ENCODE measurements around the gene PRKD1.

The PRKD1 gene

GRCh38 chr14:29759521-29760340 is 167.9 kb downstream of the PRKD1 start:
- no peak overlapping the region for H3K4me3 ChIP-seq (ENCODE audit: low read length in 2 of 2)
- no peak overlapping the region for H3K9ac ChIP-seq (ENCODE audit: low read length in 2 of 2)
- no peaks in the 10 kb centered on the region for H3K27me3 ChIP-seq (ENCODE audit: control insufficient read depth in 1 of 2, insufficient read depth in 2 of 2, low read length in 2 of 2)

GRCh38 chr14:29757711-29758233 is 169.9 kb downstream of the PRKD1 start:
- H3K27ac ChIP-seq (ENCODE audit: low read length) = no peak overlapping the region
- no peaks in the 10 kb centered on the region for H3K9me3 ChIP-seq (ENCODE audit: control insufficient read depth in 2 of 2, low read length in 2 of 2)
- no peaks in the 10 kb centered on the region for H3K36me3 ChIP-seq (ENCODE audit: control insufficient read depth in 2 of 2, insufficient read depth in 2 of 2, low read length in 2 of 2)
- no peaks in the 10 kb centered on the region for H3K27me3 ChIP-seq (ENCODE audit: control insufficient read depth in 1 of 2, insufficient read depth in 2 of 2, low read length in 2 of 2)
- no peak overlapping the region for H3K9ac ChIP-seq (ENCODE audit: low read length in 2 of 2)
- no peaks in the 10 kb centered on the region for H3K4me1 ChIP-seq (ENCODE audit: control insufficient read depth, insufficient read depth, low read length)
- no peak overlapping the region for H3K4me3 ChIP-seq (ENCODE audit: low read length in 2 of 2)

More at GRCh38 chr14:29759521-29760340, 167.9 kb downstream of the PRKD1 start:
- Histone ChIP-seq H3K27ac (ENCODE audit: low read length) (no peak overlapping the region), H3K36me3 (ENCODE audit: control insufficient read depth in 2 of 2, insufficient read depth in 2 of 2, low read length in 2 of 2) (no peaks in the 10 kb centered on the region), H3K4me1 (ENCODE audit: control insufficient read depth, insufficient read depth, low read length) (no peaks in the 10 kb centered on the region), H3K9me3 (ENCODE audit: control insufficient read depth in 2 of 2, low read length in 2 of 2) (no peaks in the 10 kb centered on the region)

GRCh38 chr14:29757188-29757680 is 170.4 kb downstream of the PRKD1 start:
- no peak overlapping the region for H3K4me3 ChIP-seq (ENCODE audit: low read length in 2 of 2)
- no peaks in the 10 kb centered on the region for H3K9me3 ChIP-seq (ENCODE audit: control insufficient read depth in 2 of 2, low read length in 2 of 2)
- H3K4me1 ChIP-seq (ENCODE audit: control insufficient read depth, insufficient read depth, low read length) = no peaks in the 10 kb centered on the region
- no peaks in the 10 kb centered on the region for H3K36me3 ChIP-seq (ENCODE audit: control insufficient read depth in 2 of 2, insufficient read depth in 2 of 2, low read length in 2 of 2)
- H3K27me3 ChIP-seq (ENCODE audit: control insufficient read depth in 1 of 2, insufficient read depth in 2 of 2, low read length in 2 of 2) = no peaks in the 10 kb centered on the region
- no peak overlapping the region for H3K9ac ChIP-seq (ENCODE audit: low read length in 2 of 2)
- no peak overlapping the region for H3K27ac ChIP-seq (ENCODE audit: low read length)

GRCh38 chr14:29756019-29756385 is 171.6 kb downstream of the PRKD1 start:
- Histone ChIP-seq H3K4me1 (ENCODE audit: control insufficient read depth, insufficient read depth, low read length) (no peaks in the 10 kb centered on the region), H3K36me3 (ENCODE audit: control insufficient read depth in 2 of 2, insufficient read depth in 2 of 2, low read length in 2 of 2) (no peaks in the 10 kb centered on the region), H3K9me3 (ENCODE audit: control insufficient read depth in 2 of 2, low read length in 2 of 2) (no peaks in the 10 kb centered on the region), H3K27ac (ENCODE audit: low read length) (no peak overlapping the region), H3K9ac (ENCODE audit: low read length in 2 of 2) (no peak overlapping the region), H3K4me3 (ENCODE audit: low read length in 2 of 2) (no peak overlapping the region), H3K27me3 (ENCODE audit: control insufficient read depth in 1 of 2, insufficient read depth in 2 of 2, low read length in 2 of 2) (no peaks in the 10 kb centered on the region)

- Histone ChIP-seq H3K27ac (ENCODE audit: low read length) (no peak overlapping the region), H3K36me3 (ENCODE audit: control insufficient read depth in 2 of 2, insufficient read depth in 2 of 2, low read length in 2 of 2) (no peaks in the 10 kb centered on the region), H3K4me1 (ENCODE audit: control insufficient read depth, insufficient read depth, low read length) (no peaks in the 10 kb centered on the region), H3K9ac (ENCODE audit: low read length in 2 of 2) (no peak overlapping the region), H3K27me3 (ENCODE audit: control insufficient read depth in 1 of 2, insufficient read depth in 2 of 2, low read length in 2 of 2) (no peaks in the 10 kb centered on the region), H3K4me3 (ENCODE audit: low read length in 2 of 2) (no peak overlapping the region), H3K9me3 (ENCODE audit: control insufficient read depth in 2 of 2, low read length in 2 of 2) (no peaks in the 10 kb centered on the region)
Observed at GRCh38 chr14:29755311-29756018, 172.2 kb downstream of the PRKD1 start.

- H3K9me3 ChIP-seq (ENCODE audit: control insufficient read depth in 2 of 2, low read length in 2 of 2) = no peaks in the 10 kb centered on the region
- H3K4me1 ChIP-seq (ENCODE audit: control insufficient read depth, insufficient read depth, low read length) = no peaks in the 10 kb centered on the region
- no peak overlapping the region for H3K9ac ChIP-seq (ENCODE audit: low read length in 2 of 2)
- H3K36me3 ChIP-seq (ENCODE audit: control insufficient read depth in 2 of 2, insufficient read depth in 2 of 2, low read length in 2 of 2) = no peaks in the 10 kb centered on the region
- no peak overlapping the region for H3K4me3 ChIP-seq (ENCODE audit: low read length in 2 of 2)
- no peak overlapping the region for H3K27ac ChIP-seq (ENCODE audit: low read length)
- H3K27me3 ChIP-seq (ENCODE audit: control insufficient read depth in 1 of 2, insufficient read depth in 2 of 2, low read length in 2 of 2) = no peaks in the 10 kb centered on the region
Observed at GRCh38 chr14:29754134-29754533, 173.5 kb downstream of the PRKD1 start.

GRCh38 chr14:29752221-29752923 is 175.3 kb downstream of the PRKD1 start:
- H3K9ac ChIP-seq (ENCODE audit: low read length in 2 of 2) = no peak overlapping the region
- H3K27me3 ChIP-seq (ENCODE audit: control insufficient read depth in 1 of 2, insufficient read depth in 2 of 2, low read length in 2 of 2) = no peaks in the 10 kb centered on the region
- no peaks in the 10 kb centered on the region for H3K36me3 ChIP-seq (ENCODE audit: control insufficient read depth in 2 of 2, insufficient read depth in 2 of 2, low read length in 2 of 2)
- no peak overlapping the region for H3K4me3 ChIP-seq (ENCODE audit: low read length in 2 of 2)
- no peaks in the 10 kb centered on the region for H3K4me1 ChIP-seq (ENCODE audit: control insufficient read depth, insufficient read depth, low read length)
- no peak overlapping the region for H3K27ac ChIP-seq (ENCODE audit: low read length)
- no peaks in the 10 kb centered on the region for H3K9me3 ChIP-seq (ENCODE audit: control insufficient read depth in 2 of 2, low read length in 2 of 2)

- Histone ChIP-seq H3K9ac (ENCODE audit: low read length in 2 of 2) (no peak overlapping the region), H3K4me3 (ENCODE audit: low read length in 2 of 2) (no peak overlapping the region), H3K27me3 (ENCODE audit: control insufficient read depth in 1 of 2, insufficient read depth in 2 of 2, low read length in 2 of 2) (no peaks in the 10 kb centered on the region), H3K36me3 (ENCODE audit: control insufficient read depth in 2 of 2, insufficient read depth in 2 of 2, low read length in 2 of 2) (no peaks in the 10 kb centered on the region), H3K9me3 (ENCODE audit: control insufficient read depth in 2 of 2, low read length in 2 of 2) (no peaks in the 10 kb centered on the region), H3K4me1 (ENCODE audit: control insufficient read depth, insufficient read depth, low read length) (no peaks in the 10 kb centered on the region), H3K27ac (ENCODE audit: low read length) (no peak overlapping the region)
Observed at GRCh38 chr14:29749829-29750228, 177.8 kb downstream of the PRKD1 start.

- H3K36me3 ChIP-seq (ENCODE audit: control insufficient read depth in 2 of 2, insufficient read depth in 2 of 2, low read length in 2 of 2) = no peaks in the 10 kb centered on the region
- H3K4me1 ChIP-seq (ENCODE audit: control insufficient read depth, insufficient read depth, low read length) = no peaks in the 10 kb centered on the region
- H3K27ac ChIP-seq (ENCODE audit: low read length) = no peak overlapping the region
- no peaks in the 10 kb centered on the region for H3K27me3 ChIP-seq (ENCODE audit: control insufficient read depth in 1 of 2, insufficient read depth in 2 of 2, low read length in 2 of 2)
- no peak overlapping the region for H3K4me3 ChIP-seq (ENCODE audit: low read length in 2 of 2)
- H3K9ac ChIP-seq (ENCODE audit: low read length in 2 of 2) = no peak overlapping the region
- no peaks in the 10 kb centered on the region for H3K9me3 ChIP-seq (ENCODE audit: control insufficient read depth in 2 of 2, low read length in 2 of 2)
Observed at GRCh38 chr14:29749327-29749726, 178.3 kb downstream of the PRKD1 start.

GRCh38 chr14:29745863-29746262 is 181.8 kb downstream of the PRKD1 start:
- no peaks in the 10 kb centered on the region for H3K27me3 ChIP-seq (ENCODE audit: control insufficient read depth in 1 of 2, insufficient read depth in 2 of 2, low read length in 2 of 2)
- no peak overlapping the region for H3K27ac ChIP-seq (ENCODE audit: low read length)
- H3K9ac ChIP-seq (ENCODE audit: low read length in 2 of 2) = no peak overlapping the region
- H3K4me1 ChIP-seq (ENCODE audit: control insufficient read depth, insufficient read depth, low read length) = no peaks in the 10 kb centered on the region
- no peaks in the 10 kb centered on the region for H3K9me3 ChIP-seq (ENCODE audit: control insufficient read depth in 2 of 2, low read length in 2 of 2)
- H3K36me3 ChIP-seq (ENCODE audit: control insufficient read depth in 2 of 2, insufficient read depth in 2 of 2, low read length in 2 of 2) = no peaks in the 10 kb centered on the region
- H3K4me3 ChIP-seq (ENCODE audit: low read length in 2 of 2) = no peak overlapping the region

All from stomach smooth muscle (tissue), 2 donors.